Naive thymus-derived CD4-positive, alpha-beta T cell (primary cell): ENCODE results near the gene CLDN34. TPM values are rescaled to one million over a fixed set of nuclear protein-coding genes. Genes with fewer than 3 reads are reported as not detected.

Experiments
- ATAC-seq: fragments of 150-1000 bp; cut with Tn5 transposase; 2 replicates; pipeline ENCODE4 v1.10.0; 2021; ENCODE audit warnings: mild to moderate bottlenecking, moderate library complexity
- CTCF ChIA-PET: fragments of 350-600 bp; sonication (Branson Sonifier 250); formaldehyde crosslinking; loops from one replicate; lab custom pipeline; 2021; ENCODE audit warnings: antibody characterized with exemption; lab: Charles Lee
- POLR2A ChIA-PET: fragments of 350-600 bp; sonication (Branson Sonifier 250); formaldehyde crosslinking; loops from one replicate; lab custom pipeline; 2021; ENCODE audit warnings: antibody characterized with exemption, inconsistent platforms; lab: Charles Lee
- DNase-seq, 9 donors: peaks; one replicate each; pipeline versions ENCODE4 v3.0.0 to v3.0.0-alpha.2; 2020 to 2022; ENCODE audit warnings: mixed read lengths in 1 of 9
- H3K27ac ChIP-seq: one replicate; pipeline ENCODE4 v1.7.0; 2013; ENCODE audit warnings: mild to moderate bottlenecking, low read depth, low read length, moderate library complexity
- H3K27me3 ChIP-seq, 2 donors: one replicate each; pipeline ENCODE4 v1.7.0; 2013; ENCODE audit warnings: low read length in 2 of 2, mild to moderate bottlenecking in 2 of 2, moderate library complexity in 2 of 2; ENCODE audit not compliant: control insufficient read depth in 2 of 2, insufficient read depth in 2 of 2
- H3K36me3 ChIP-seq, 3 experiments: 1 replicate in 2 of 3; 2 replicates in 1 of 3; pipeline ENCODE4 v1.7.0; 2013; ENCODE audit warnings: low read length in 3 of 3, mild to moderate bottlenecking in 3 of 3, moderate library complexity in 1 of 3; ENCODE audit not compliant: insufficient read depth in 3 of 3, control insufficient read depth in 2 of 3
- H3K4me1 ChIP-seq, 2 donors: one replicate each; pipeline ENCODE4 v1.7.0; 2013; ENCODE audit warnings: low read length in 2 of 2, mild to moderate bottlenecking in 2 of 2, moderate library complexity in 1 of 2; ENCODE audit not compliant: control insufficient read depth in 2 of 2, insufficient read depth in 2 of 2
- H3K4me3 ChIP-seq: 2 replicates; pipeline ENCODE4 v1.7.0; 2013; ENCODE audit warnings: mild to moderate bottlenecking, low read length
- H3K9me3 ChIP-seq, 3 experiments: 1 replicate in 2 of 3; 2 replicates in 1 of 3; pipeline ENCODE4 v1.7.0; 2013; ENCODE audit warnings: low read length in 3 of 3; ENCODE audit not compliant: control insufficient read depth in 2 of 3
- H3K27ac Mint-ChIP-seq, 9 donors: one replicate each; pipeline ENCODE4 v1.8.0; 2020 to 2022; ENCODE audit warnings: mixed read lengths in 9 of 9, mild to moderate bottlenecking in 8 of 9, moderate library complexity in 5 of 9, inconsistent platforms in 2 of 9
- H3K27me3 Mint-ChIP-seq, 5 donors: one replicate each; pipeline ENCODE4 v1.8.0; 2021 to 2022; ENCODE audit warnings: mixed read lengths in 5 of 5, mild to moderate bottlenecking in 1 of 5
- H3K36me3 Mint-ChIP-seq, 5 donors: one replicate each; pipeline ENCODE4 v1.8.0; 2020 to 2022; ENCODE audit warnings: mixed read lengths in 5 of 5, mild to moderate bottlenecking in 3 of 5, inconsistent platforms in 1 of 5
- H3K4me1 Mint-ChIP-seq, 7 donors: one replicate each; pipeline ENCODE4 v1.8.0; 2020 to 2022; ENCODE audit warnings: mixed read lengths in 7 of 7, mild to moderate bottlenecking in 3 of 7, inconsistent platforms in 1 of 7
- H3K4me3 Mint-ChIP-seq, 10 donors: one replicate each; pipeline ENCODE4 v1.8.0; 2020 to 2022; ENCODE audit warnings: mild to moderate bottlenecking in 10 of 10, mixed read lengths in 10 of 10, moderate library complexity in 6 of 10, inconsistent platforms in 2 of 10
- H3K9me3 Mint-ChIP-seq, 11 donors: one replicate each; pipeline ENCODE4 v1.8.0; 2020 to 2022; ENCODE audit warnings: mixed read lengths in 11 of 11, mild to moderate bottlenecking in 4 of 11, inconsistent platforms in 1 of 11, moderate library complexity in 1 of 11
- intact Hi-C, 2 donors: fragments of 100-400 bp; cut with micrococcal nuclease; formaldehyde crosslinking; loops; one replicate each; pipeline ENCODE4 v1.15.1; 2023
- polyA plus RNA-seq, 2 donors: library from polyadenylated mRNA; unstranded; fragments of 300-500 nt; fragmentation: Illumina TruSeq; gene quantifications; one replicate each; pipeline ENCODE4 v1.2.3, GENCODE V29; 2021
- total RNA-seq, 6 experiments: library from RNA in 5 of 6; stranded (reverse) in 5 of 6; gene quantifications; 1 replicate in 5 of 6; 2 replicates in 1 of 6; pipeline ENCODE4 v1.2.3 and lab custom pipeline; 2021 to 2026

CLDN34 gene
- total and polyA plus RNA-seq, 7 experiments from 2014 or later = not detected

GRCh38 chrX:10004832-10005475, 37.8 kb downstream of the CLDN34 start:
- Histone ChIP-seq H3K4me1 (no peaks in the 10 kb centered on the region), H3K9me3 (no peaks in the 10 kb centered on the region), H3K4me3 (no peak overlapping the region), H3K27ac (no peak overlapping the region), H3K36me3 (no peaks in the 10 kb centered on the region), H3K27me3 (no peaks in the 10 kb centered on the region)
- intact Hi-C loops = no loop called here
- Mint-ChIP-seq H3K4me1 (peaks cover 0 to 38% (median 2%) of the 10 kb centered on the region in 7 donors), H3K36me3 (peaks cover 0 to 1% (median 0%) of the 10 kb centered on the region in 5 donors), H3K27ac (peak overlapping the region in 1 of 9 donors; percentile 29), H3K27me3 (no peaks in the 10 kb centered on the region), H3K4me3 (no peak overlapping the region), H3K9me3 (no peaks in the 10 kb centered on the region)
- CTCF ChIA-PET = interaction anchor here (0.6 kb wide), 1 partner anchor 1742 kb away, joined by 4 read pairs; no protein-coding TSS in a partner anchor
- ATAC-seq = no peak
- POLR2A ChIA-PET = no interaction called here
- no peak for DNase-seq

- H3K4me3 Mint-ChIP-seq = no peak overlapping the region
- H3K36me3 ChIP-seq = no peaks in the 10 kb centered on the region
- H3K9me3 ChIP-seq = no peaks in the 10 kb centered on the region
- H3K27ac Mint-ChIP-seq = no peak overlapping the region
- intact Hi-C loops = no loop called here
- ChIA-PET CTCF (no interaction called here), POLR2A (interaction anchor here (0.6 kb wide), 1 partner anchor 91 kb away, joined by 4 read pairs; no protein-coding TSS in a partner anchor)
- no peak overlapping the region for H3K4me3 ChIP-seq
- no peaks in the 10 kb centered on the region for H3K27me3 ChIP-seq
- no peak for DNase-seq
- H3K27ac ChIP-seq = no peak overlapping the region
- peaks cover 0 to 4% (median 0%) of the 10 kb centered on the region in 5 donors for H3K27me3 Mint-ChIP-seq
- H3K4me1 ChIP-seq = peaks cover under 1 to 2% of the 10 kb centered on the region in 2 donors
- no peaks in the 10 kb centered on the region for H3K9me3 Mint-ChIP-seq
- no peak for ATAC-seq
- H3K4me1 Mint-ChIP-seq = peaks cover 3 to 47% (median 6%) of the 10 kb centered on the region in 7 donors
- H3K36me3 Mint-ChIP-seq = peaks cover 0 to 1% (median 0%) of the 10 kb centered on the region in 5 donors
These were observed 38.9 kb downstream of the CLDN34 start for GRCh38 chrX:10006086-10006485.

GRCh38 chrX:10006770-10007169, 39.6 kb downstream of the CLDN34 start:
- no peaks in the 10 kb centered on the region for H3K27me3 ChIP-seq
- Mint-ChIP-seq H3K4me3 (no peak overlapping the region), H3K36me3 (peaks cover 0 to 1% (median 0%) of the 10 kb centered on the region in 5 donors), H3K27me3 (peaks cover 0 to 4% (median 0%) of the 10 kb centered on the region in 5 donors), H3K27ac (no peak overlapping the region), H3K9me3 (no peaks in the 10 kb centered on the region), H3K4me1 (peaks cover 9 to 53% (median 12%) of the 10 kb centered on the region in 7 donors)
- DNase-seq = no peak
- no peak for ATAC-seq
- POLR2A ChIA-PET = no interaction called here
- H3K4me1 ChIP-seq = peaks cover 4 to 7% of the 10 kb centered on the region in 2 donors
- no peaks in the 10 kb centered on the region for H3K36me3 ChIP-seq
- no peak overlapping the region for H3K4me3 ChIP-seq
- no peaks in the 10 kb centered on the region for H3K9me3 ChIP-seq
- no peak overlapping the region for H3K27ac ChIP-seq
- CTCF ChIA-PET = no interaction called here
- intact Hi-C loops = no loop called here

GRCh38 chrX:10007621-10008020, 40.5 kb downstream of the CLDN34 start:
- Histone ChIP-seq H3K4me3 (no peak overlapping the region), H3K27ac (no peak overlapping the region), H3K4me1 (peaks cover 4 to 13% of the 10 kb centered on the region in 2 donors), H3K27me3 (no peaks in the 10 kb centered on the region), H3K36me3 (no peaks in the 10 kb centered on the region), H3K9me3 (no peaks in the 10 kb centered on the region)
- DNase-seq (no peak), ATAC-seq (peak; percentile 40)
- no peaks in the 10 kb centered on the region for H3K9me3 Mint-ChIP-seq
- POLR2A ChIA-PET = no interaction called here
- no peak overlapping the region for H3K27ac Mint-ChIP-seq
- H3K4me3 Mint-ChIP-seq = no peak overlapping the region
- peaks cover 0 to 4% (median 0%) of the 10 kb centered on the region in 5 donors for H3K27me3 Mint-ChIP-seq
- intact Hi-C loops = no loop called here
- CTCF ChIA-PET = no interaction called here
- H3K4me1 Mint-ChIP-seq = peaks cover 12 to 59% (median 18%) of the 10 kb centered on the region in 7 donors
- peaks cover 0 to 1% (median 0%) of the 10 kb centered on the region in 5 donors for H3K36me3 Mint-ChIP-seq

- Histone ChIP-seq H3K9me3 (no peaks in the 10 kb centered on the region), H3K4me3 (no peak overlapping the region), H3K36me3 (no peaks in the 10 kb centered on the region), H3K27me3 (no peaks in the 10 kb centered on the region), H3K27ac (no peak overlapping the region), H3K4me1 (peaks cover 4 to 13% of the 10 kb centered on the region in 2 donors)
- Mint-ChIP-seq H3K4me3 (no peak overlapping the region), H3K27me3 (peaks cover 0 to 4% (median 0%) of the 10 kb centered on the region in 5 donors), H3K4me1 (peaks cover 15 to 56% (median 26%) of the 10 kb centered on the region in 7 donors), H3K27ac (no peak overlapping the region), H3K36me3 (peaks cover 0 to 7% (median 0%) of the 10 kb centered on the region in 5 donors), H3K9me3 (peaks cover 0 to 2% (median 0%) of the 10 kb centered on the region in 11 donors)
- intact Hi-C loops = no loop called here
- POLR2A ChIA-PET = no interaction called here
- DNase-seq (no peak), ATAC-seq (no peak)
- CTCF ChIA-PET = interaction anchor here (0.6 to 1.5 kb wide), 4 partner anchors 10 to 110 kb away, joined by 3 to 7 read pairs (median 4); no protein-coding TSS in a partner anchor
These were observed 41.4 kb downstream of the CLDN34 start for GRCh38 chrX:10008483-10009056.

- Histone ChIP-seq H3K36me3 (no peaks in the 10 kb centered on the region), H3K27me3 (no peaks in the 10 kb centered on the region), H3K9me3 (no peaks in the 10 kb centered on the region), H3K4me1 (peaks cover 4 to 13% of the 10 kb centered on the region in 2 donors), H3K27ac (no peak overlapping the region), H3K4me3 (no peak overlapping the region)
- intact Hi-C loops = loop anchor here in 1 of 2 donors (2.0 to 10.0 kb wide), 3 partner anchors 13 to 1745 kb away; partner anchors contain the start of gene MSL3
- Mint-ChIP-seq H3K9me3 (peaks cover 0 to 6% (median 0%) of the 10 kb centered on the region in 11 donors), H3K4me1 (peaks cover 13 to 52% (median 26%) of the 10 kb centered on the region in 7 donors), H3K27me3 (peaks cover 0 to 4% (median 0%) of the 10 kb centered on the region in 5 donors), H3K36me3 (peaks cover 0 to 5% (median 0%) of the 10 kb centered on the region in 5 donors), H3K27ac (no peak overlapping the region), H3K4me3 (no peak overlapping the region)
- DNase-seq = no peak
- no peak for ATAC-seq
- ChIA-PET POLR2A (no interaction called here), CTCF (interaction anchor here (1.5 kb wide), 1 partner anchor 109 kb away, joined by 7 read pairs; no protein-coding TSS in a partner anchor)
These were observed 42.6 kb downstream of the CLDN34 start for GRCh38 chrX:10009741-10010140.
